Cerebellar cortex (tissue), 1 donor: ENCODE measurements around the gene HOXB4.

ENCODE experiments used
- DNase-seq: peaks from one replicate; pipeline ENCODE4 v3.0.0-alpha.2; 2015; ENCODE audit warnings: low spot score

Gene HOXB4

GRCh38 chr17:48601539-48602425 is 23.6 kb upstream of the HOXB4 start:
- DNase-seq, result no peak

- no peak for DNase-seq
Measured at GRCh38 chr17:48601207-48601538, 23.0 kb upstream of the HOXB4 start.

DNA sequence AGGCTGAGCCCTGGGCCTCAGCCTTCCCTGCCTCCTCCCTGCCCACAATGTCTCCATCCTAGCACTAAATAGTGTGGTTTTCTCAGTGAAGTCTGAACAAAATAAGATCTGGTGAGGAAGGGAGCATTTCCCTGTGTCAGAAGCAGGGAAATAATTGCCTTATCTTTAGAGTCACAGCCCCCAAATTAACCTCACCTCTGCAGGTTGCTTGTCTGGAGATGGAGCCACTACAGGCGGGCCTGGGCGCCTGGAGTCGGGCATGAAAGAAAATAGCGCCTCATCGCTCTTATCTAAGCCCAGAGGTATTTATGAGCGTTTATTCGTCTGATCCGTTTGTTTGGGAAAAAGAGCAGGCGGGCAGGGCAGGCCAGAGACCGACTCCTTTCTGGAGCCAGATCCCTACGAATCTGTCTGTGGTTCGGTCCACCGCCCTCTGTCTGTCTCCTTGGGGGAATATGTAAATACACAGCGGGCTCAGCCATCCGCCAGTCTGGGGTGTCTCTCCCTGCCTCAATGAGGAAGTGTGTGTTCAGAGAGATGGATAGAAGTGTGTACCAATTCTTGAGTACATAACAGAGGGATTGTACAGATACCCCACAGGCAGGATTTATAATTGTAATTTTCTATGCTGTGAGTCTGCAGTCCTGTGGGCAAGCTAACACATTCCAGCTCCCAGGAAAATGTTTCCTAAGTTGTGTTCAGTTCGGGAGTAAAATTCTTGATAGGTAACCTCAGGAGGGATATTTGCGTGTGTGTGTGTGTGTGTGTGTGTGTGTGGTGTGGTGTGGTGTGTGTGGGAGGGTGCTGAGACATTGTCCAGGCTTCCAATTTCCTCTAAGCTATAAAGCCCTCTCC is 22.3 kb upstream of the HOXB4 start:
- no peak for DNase-seq

DNA sequence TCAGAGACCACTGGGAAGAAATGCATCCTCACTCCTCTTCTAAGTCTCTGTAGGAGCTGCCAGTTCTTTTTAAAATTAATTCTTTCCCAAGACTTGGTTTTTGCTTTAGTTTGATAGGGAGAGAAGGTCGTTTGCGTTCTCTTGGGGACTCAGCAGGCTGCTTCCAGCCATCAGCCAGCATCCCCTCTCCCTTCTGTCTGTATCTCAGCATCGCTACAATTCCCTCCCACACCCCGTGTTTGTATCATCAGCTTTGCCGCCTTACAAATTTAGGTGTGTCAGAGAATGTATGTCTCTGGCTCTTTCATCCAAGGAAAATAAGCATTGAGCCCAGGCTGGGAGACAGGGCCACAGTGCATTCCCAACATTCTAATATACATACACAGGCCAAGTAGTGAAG is 21.2 kb upstream of the HOXB4 start:
- no peak for DNase-seq

DNA sequence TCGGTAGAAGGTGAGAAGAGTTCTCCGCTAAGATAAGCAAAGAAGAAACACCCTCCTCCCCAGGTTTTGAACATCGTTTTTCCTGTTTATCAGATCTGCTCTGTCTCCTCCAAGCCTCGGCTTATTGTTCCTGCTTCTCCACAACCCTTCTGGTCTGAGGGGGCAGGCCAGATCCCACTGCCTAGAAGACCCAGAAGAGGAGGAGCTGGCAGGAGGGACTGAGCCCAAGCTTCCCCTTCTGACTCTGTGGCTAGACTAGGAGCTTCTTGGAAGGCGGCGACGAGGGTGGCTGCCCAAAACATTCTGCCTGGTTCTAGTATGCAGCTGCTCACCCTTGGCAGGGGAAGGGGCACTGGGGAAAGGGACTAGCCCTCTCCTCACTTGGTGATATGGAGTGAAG is 20.6 kb upstream of the HOXB4 start:
- no peak for DNase-seq

DNA sequence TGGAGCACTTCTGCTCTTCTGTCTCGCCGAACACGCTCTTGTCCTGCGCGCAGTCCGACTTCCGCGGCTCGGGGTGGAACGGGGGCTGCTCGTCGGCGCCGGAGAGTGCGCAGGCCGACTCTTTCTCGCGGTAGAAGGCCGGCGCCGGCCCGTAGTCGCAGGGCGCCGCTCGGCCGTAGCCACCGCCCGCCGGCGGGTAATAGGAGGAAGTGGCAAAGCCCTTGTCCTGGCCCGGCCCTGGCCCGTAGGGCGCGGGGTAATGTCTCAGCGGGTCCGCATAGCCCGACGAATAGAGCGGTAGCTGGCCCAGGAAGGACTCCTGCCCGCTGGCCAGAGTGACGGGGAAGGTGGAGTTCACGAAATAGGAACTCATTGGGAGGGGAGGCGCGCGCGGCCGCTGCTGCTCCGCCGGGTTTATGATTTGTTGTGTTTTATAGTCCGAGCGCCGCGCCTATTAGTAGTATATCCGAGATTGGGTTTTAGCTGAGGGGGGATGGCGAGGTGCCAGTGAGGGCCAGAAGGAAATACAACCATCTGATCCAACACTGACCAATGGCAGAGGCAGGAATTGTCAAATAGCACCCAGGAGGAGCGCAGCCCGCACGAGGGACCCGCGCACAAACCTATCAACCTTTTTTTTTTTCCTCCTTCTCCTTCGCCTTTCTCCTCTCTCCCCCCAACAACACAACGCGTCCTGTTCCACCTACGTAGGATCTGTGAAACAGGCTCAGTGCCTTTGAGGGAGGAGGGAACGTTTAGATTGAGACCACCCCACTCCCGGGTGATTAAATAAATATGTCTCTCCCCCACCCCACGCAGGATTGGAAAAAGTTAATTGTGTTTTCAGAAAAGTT is 19.9 kb upstream of the HOXB4 start:
- DNase-seq, result no peak

- DNase-seq, result no peak
Measured at GRCh38 chr17:48597528-48597777, 19.3 kb upstream of the HOXB4 start.

DNA sequence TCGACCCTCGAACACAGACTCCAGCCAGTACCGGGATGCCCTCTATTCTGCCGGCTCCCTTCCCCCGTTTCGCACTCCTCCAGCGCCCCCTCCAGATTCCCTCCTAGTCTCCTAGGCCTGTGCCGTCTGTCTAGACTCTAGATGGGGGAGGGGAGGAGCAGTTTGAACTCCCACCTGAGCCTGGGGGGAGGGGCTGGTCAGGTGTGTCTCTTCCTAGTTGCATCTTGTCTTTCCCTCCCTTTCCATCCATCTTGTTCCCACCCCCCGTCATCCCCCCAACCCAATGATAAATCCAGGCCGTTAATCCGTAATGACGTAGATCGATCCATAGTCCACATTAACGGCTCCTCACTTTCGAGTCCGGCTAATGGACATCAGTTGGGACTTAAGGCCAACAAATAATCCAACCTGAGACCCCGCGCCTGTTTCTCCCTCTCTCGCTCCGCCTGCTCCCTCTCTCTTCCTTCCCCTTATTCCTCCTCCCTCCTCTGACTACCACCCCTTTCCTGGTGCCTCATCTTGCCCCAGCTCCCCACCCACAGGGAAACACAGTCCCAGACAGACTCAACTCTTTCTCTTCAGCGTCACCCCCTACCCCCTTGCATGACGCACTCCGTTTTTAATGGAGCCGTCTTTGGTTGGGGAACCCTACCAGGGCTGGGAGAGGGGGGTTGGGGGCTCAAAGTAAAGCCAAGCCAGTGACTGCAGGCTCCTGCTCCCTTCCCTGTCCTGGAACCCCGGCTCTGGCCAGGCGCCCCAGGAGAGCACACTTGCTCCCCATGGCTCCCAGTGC is 18.8 kb upstream of the HOXB4 start:
- DNase-seq, result no peak

DNA sequence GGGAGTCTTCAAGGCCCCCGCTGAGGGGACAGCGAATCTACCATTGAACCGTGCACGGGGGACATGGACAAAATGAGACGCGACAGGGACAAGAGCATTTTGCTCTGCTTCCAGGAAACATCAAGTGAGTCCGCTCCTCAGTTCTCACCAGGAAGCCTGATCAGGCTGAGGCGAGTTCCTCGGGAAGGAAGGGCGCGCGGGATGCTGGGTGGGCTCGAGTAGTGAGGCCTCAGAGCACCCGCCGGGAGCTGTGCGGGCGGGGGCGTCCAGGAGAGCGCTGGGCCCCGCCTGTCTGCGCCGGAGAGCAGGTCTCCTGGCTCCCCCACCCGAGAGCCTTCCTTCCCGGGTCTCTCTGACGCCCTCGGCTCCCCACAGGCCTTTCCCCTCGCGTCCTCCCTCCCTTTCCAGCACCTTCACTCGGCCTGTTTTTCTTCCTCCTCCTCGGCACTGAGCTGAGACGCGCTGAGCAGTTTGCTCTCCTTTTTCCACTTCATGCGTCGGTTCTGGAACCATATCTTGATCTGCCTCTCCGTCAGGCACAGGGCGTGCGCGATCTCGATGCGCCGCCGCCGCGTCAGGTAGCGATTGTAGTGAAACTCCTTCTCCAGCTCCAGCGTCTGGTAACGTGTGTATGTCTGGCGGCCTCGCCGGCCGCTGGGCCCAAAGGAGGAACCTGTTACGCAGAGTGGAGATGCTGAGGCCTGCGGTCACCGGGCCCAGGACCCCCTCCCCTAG is 18.0 kb upstream of the HOXB4 start:
- DNase-seq, result no peak

- DNase-seq, result no peak
Measured at GRCh38 chr17:48595278-48595999, 17.3 kb upstream of the HOXB4 start.

DNA sequence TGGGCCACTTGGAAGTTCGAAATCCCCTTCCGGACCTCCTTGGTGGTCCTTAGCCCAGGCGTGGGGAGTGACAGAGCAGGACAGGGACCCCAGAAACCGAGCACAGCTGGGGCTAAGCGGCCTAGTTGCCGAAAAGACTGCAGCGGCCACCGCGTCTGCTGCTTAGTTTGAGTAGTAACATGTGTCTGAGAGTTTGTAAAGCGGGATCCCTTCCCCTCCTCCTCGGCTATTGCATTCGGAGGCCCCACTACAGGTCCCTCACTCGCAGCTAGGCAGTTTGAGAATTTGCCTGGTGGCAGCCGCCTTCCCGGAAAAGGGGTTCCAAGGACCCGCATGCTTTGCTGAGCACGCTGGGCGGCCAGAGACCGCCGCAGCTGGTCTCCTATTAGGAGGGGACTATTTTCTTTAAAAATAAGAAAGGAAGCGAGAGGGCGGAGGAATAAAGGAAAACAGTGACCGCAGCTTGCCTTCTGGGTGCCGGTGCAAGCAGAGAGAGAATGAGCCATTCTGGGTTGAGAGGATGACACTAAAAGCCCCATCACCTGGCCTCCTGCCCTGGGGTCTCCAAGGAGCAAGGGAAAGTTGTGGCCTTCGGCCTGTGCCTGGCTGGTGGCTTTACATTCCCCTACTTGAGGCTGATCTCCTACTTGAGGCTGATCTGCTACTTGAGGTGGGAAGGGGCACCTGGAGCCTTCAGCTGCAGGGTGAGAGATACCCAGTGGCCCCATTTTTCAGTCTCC is 16.6 kb upstream of the HOXB4 start:
- DNase-seq, result no peak

DNA sequence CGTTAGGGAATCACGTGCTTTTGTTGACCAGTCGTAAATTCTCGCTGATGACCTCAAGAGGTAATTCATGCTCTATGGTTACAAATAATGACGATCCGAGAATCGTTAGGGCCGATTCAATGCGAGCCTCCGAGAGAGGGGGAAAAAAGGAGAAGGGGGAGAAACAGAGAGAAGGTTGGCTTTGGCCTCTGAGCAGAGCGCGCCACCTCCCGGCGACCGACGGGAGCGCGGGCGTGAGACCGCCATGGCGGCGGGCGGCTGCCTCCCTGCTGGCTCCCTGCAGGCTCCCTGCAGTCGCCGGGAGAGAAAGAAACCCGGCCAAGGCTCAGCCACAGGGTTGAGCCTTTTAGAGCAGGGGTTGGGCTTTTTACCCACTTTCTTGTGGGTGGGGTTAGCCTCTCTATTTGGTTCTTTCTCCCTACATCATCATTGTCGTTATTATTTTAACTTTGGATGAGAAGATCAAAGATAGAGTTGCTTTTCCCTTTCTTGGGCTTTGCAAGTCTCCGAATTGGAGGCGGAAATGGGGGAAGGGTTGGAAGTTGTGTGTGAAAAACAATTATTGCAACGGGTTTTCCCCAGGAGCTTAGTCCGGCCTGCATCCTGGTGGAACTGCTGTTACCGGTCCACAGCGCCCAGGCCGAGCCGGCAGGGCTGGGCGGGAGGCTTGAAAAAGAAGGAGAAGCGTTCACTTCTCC is 15.8 kb upstream of the HOXB4 start:
- DNase-seq, result no peak

- DNase-seq, result no peak
Measured at GRCh38 chr17:48593126-48593829, 15.1 kb upstream of the HOXB4 start, which contains the start of gene HOXB5. Gene HOXB5, minus strand, starts transcription at chr17:48593779. Its CDS starts 97 bp downstream, at chr17:48593682.

GRCh38 chr17:48592577-48592976 is 14.4 kb upstream of the HOXB4 start:
- DNase-seq, result no peak

DNA sequence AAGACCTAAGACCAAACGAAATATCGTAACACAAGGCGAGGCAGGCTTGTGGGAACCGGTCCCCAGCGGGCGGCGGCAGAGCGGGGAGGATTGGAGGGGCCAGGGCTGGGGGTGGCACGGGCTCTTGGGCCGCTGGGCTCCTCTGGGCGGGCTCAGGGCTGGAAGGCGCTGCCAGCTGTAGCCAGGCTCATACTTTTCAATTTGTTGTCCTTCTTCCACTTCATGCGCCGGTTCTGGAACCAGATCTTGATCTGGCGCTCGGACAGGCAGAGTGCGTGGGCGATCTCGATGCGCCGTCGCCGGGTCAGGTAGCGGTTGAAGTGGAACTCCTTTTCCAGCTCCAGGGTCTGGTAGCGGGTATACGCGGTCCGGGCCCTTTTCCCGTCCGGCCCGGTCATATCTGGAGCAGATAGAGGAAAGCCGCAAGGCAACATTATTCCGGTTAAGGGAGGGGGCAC is 13.9 kb upstream of the HOXB4 start:
- no peak for DNase-seq

DNA sequence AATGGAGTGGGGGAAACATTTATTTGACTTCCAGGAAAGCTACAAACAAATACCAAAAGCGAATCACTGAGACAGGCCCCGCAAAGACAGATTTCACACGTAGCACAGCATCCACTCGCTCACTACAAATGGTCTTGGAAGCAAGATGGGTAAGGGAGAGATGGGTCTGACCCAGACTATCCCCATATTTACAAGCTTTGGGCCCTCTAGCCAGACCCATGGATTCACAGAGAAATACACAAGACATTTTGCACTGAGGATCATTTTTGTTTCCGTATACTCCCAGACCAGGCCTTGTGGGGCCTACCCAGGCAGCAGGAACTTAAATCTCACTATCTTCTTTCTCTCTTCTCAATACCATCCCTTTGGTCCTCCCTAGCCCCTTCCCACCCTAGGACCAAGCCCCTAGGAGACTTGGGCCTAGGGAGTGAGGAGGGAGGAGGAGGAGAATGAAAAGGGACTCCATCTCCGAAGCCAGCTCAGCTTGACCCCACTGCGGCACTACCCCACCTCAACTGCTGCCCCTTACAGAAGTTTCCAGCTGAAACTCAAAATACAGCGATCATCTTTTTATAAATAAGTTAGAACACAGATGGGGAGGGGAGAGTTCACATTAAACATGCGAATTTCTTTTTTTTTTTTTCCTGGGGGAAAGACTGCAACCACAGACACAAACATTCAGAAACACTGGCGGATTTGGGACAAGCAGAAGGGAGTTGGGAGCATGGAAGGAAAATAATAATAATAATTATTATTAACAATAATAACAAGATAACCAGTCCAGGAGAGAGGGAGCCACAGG is 13.3 kb upstream of the HOXB4 start:
- DNase-seq, result no peak

GRCh38 chr17:48590607-48591161 is 12.5 kb upstream of the HOXB4 start:
- no peak for DNase-seq
